ENCODE data around the gene RBFOX2. TPM values are rescaled to one million over a fixed set of nuclear protein-coding genes. Genes with fewer than 3 reads are reported as not detected.
"Not testable (repeated sequence)": the region's sequence is repeated elsewhere in the genome, so short reads cannot be mapped to it uniquely, and the experiment has no call there.

The RBFOX2 gene
- total and polyA plus RNA-seq, 2 of the 8 experiments (the other 6 are each of a cell fraction or from before 2014, with no cell fraction given) = 121 to 122 TPM

DNA sequence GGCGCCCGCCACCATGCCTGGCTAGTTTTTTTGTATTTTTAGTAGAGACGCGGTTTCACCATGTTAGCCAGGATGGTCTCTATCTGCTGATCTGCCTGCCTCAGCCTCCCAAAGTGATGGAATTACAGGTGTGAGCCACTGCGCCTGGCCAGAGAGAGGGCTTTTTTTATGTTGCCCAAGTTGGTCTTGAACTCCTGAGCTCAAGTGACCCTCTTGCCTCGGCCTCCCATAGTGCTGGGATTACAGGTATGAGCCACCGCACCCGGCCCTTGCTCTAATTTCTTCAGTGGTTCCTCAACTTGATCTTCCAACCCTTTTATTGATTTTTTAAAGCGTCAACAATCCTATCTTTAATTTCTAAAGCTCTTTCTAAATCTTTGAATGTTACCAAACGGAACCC, 25.8 kb upstream of the RBFOX2 start:
- H4K8ac ChIP-seq (ENCODE audit: extremely low read depth, insufficient read depth, low read length); H2AK5ac ChIP-seq (ENCODE audit: low read depth, low read length); H4K20me1 ChIP-seq (replicated peaks in 1 of 2; ENCODE audit: control insufficient read depth in 1 of 2, insufficient read depth in 2 of 2, low read length in 2 of 2); H3K4ac ChIP-seq (replicated peaks; ENCODE audit: insufficient read length, low read depth, low read length); H3K79me1 ChIP-seq (ENCODE audit: low read depth, low read length); H3K9me3 ChIP-seq (ENCODE audit: insufficient read depth in 2 of 2, low read depth in 1 of 2, low read length in 1 of 2); H3K4me2 ChIP-seq (ENCODE audit: insufficient read depth in 1 of 2, low read depth in 2 of 2, low read length in 2 of 2); H3K56ac ChIP-seq (replicated peaks; ENCODE audit: insufficient read length, low read depth, low read length); H3K27me3 ChIP-seq (replicated peaks in 1 of 4; ENCODE audit: control insufficient read depth in 3 of 4, extremely low read depth in 1 of 4, insufficient read depth in 3 of 4, low read length in 3 of 4); H2BK20ac ChIP-seq (ENCODE audit: low read length); H2BK120ac ChIP-seq (replicated peaks; ENCODE audit: low read depth, low read length); H3K4me1 ChIP-seq (replicated peaks in 1 of 4; ENCODE audit: control insufficient read depth in 3 of 4, insufficient read depth in 4 of 4, low read length in 3 of 4); H3K9ac ChIP-seq (replicated peaks in 1 of 4; ENCODE audit: extremely low read depth in 1 of 4, low read depth in 3 of 4, low read length in 3 of 4); H3K27ac ChIP-seq (ENCODE audit: low read depth, low read length); H2AFZ ChIP-seq (ENCODE audit: low read length); H4K5ac ChIP-seq (ENCODE audit: insufficient read length, low read depth, low read length); H2BK15ac ChIP-seq (ENCODE audit: low read length); H4K91ac ChIP-seq (replicated peaks; ENCODE audit: insufficient read length, low read length); H3K14ac ChIP-seq (ENCODE audit: insufficient read length); H2BK5ac ChIP-seq (ENCODE audit: low read depth, low read length); H2BK12ac ChIP-seq (ENCODE audit: low read depth, low read length); H3K23me2 ChIP-seq (ENCODE audit: low read depth, low read length); H3K4me3 ChIP-seq (ENCODE audit: extremely low read depth in 1 of 4, insufficient read depth in 2 of 4, low read depth in 3 of 4, low read length in 4 of 4); H3K79me2 ChIP-seq (ENCODE audit: control insufficient read depth in 1 of 2, insufficient read depth in 2 of 2, low read length in 2 of 2); POLR2A ChIA-PET (ENCODE audit: partially characterized antibody); H3K18ac ChIP-seq (ENCODE audit: extremely low read depth, low read length); DNase-seq (ENCODE audit: low read depth in 1 of 2, low spot score in 2 of 2); H3K23ac ChIP-seq (ENCODE audit: insufficient read length); H3K36me3 ChIP-seq (ENCODE audit: control insufficient read depth in 2 of 4, insufficient read depth in 4 of 4, low read length in 3 of 4); FAIRE-seq: not testable (repeated sequence)
- 92% methylated on average over 10 of the region's 10 CpGs; no CpG with 5 or more reads in 1 of the 2 experiments for WGBS, 2 experiments (ENCODE audit: extremely low coverage in 1 of 2, insufficient coverage in 1 of 2, insufficient read length in 1 of 2, insufficient replicate concordance in 2 of 2, low coverage in 1 of 2, low lambda C conversion rate in 2 of 2, missing lambda C conversion rate in 1 of 2)
- CTCF ChIA-PET (ENCODE audit: partially characterized antibody) = interaction anchor here (0.7 to 4.9 kb wide), 3 partner anchors 11 to 990 kb away, joined by 3 to 55 read pairs (median 4); no protein-coding TSS in a partner anchor

All from H1 (cell line).